ENCODE results near the gene PARP1. TPM values are rescaled to one million over a fixed set of nuclear protein-coding genes. Genes with fewer than 3 reads are reported as not detected.

Gene PARP1
- total and polyA plus RNA-seq, 12 donors = 15.3 to 150 (median 70.6) TPM

- no peak for DNase-seq
- no peak for TF ChIP-seq CTCF (IDR thresholded peaks at IDR 0.05)
- TF ChIP-seq POLR2A (IDR thresholded peaks at IDR 0.05) = no peak
- Histone ChIP-seq H3K4me3 (no peak overlapping the region), H3K27me3 (no peaks in the 10 kb centered on the region), H3K9me3 (replicated peaks in 1 of 3) (no peaks in the 10 kb centered on the region), H3K36me3 (replicated peaks in 1 of 2) (peaks cover 0 to 93% of the 10 kb centered on the region in 2 donors), H3K4me1 (replicated peaks in 1 of 2) (no peaks in the 10 kb centered on the region), H3K27ac (no peak overlapping the region)
- 83 to 90% (median 84%) methylated on average over 7 of the region's 7 CpGs for WGBS, 4 donors
- intact Hi-C loops (cut with DNase I) = no loop called here
Measured at GRCh38 chr1:226373376-226373775, 34.5 kb downstream of the PARP1 start.

DNA sequence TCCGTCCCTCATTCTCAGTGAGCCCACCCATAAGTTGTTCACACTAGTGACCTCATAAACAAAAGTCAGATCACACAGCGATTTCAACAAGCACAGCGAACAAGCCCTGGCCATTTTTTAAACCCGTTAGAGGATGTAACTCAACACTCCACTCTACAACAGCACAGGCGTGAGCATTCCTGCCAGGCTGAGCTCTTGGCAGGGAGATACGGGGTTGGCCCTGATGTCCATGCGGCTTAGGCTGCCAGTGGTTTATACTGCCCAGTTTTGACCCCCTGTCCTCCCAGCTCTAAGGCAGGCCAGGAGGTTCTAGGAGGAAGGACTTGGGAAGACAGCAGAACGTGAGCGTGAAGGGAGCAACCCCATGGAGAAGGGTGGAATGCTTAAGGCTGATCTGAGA, 35.0 kb downstream of the PARP1 start:
- H3K4me1 ChIP-seq (replicated peaks in 1 of 2) = no peaks in the 10 kb centered on the region
- WGBS, 4 donors = 96 to 98% (median 96%) methylated on average over 9 of the region's 9 CpGs
- H3K27me3 ChIP-seq = no peaks in the 10 kb centered on the region
- H3K4me3 ChIP-seq = no peak overlapping the region
- peaks cover 0 to 93% of the 10 kb centered on the region in 2 donors for H3K36me3 ChIP-seq (replicated peaks in 1 of 2)
- DNase-seq = no peak
- intact Hi-C loops (cut with DNase I) = no loop called here
- no peaks in the 10 kb centered on the region for H3K9me3 ChIP-seq (replicated peaks in 1 of 3)
- H3K27ac ChIP-seq = no peak overlapping the region
- TF ChIP-seq POLR2A (IDR thresholded peaks at IDR 0.05) (no peak), CTCF (IDR thresholded peaks at IDR 0.05) (no peak)

DNA sequence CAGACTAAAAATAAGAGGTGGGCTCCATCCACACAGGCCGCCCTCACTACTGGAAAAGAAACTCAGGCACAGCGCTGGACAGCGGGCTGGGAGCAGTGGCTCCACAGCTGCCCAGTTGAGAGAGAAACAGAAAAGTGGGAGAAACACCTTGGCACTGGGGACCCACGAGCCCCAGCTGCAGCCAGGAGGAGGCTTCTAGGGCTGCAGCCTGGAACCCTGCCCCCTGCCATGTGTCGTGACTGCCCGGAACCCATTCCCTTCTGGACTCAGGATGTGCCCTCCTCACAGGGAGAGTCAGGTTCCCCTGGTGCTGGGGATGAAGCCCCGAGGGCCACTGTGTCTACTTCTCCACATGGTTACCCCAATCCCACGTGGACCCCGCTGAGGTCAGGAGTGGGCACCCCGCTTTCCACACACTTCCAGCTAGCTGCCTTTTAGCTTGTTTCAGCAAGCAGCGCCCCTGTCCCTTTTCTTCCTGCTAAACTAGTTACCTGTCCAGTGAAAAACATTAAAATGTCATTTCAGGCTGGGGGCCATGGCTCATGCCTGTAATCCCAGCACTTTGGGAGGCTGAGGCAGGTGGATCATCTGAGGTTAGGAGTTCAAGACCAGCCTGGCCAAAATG, 35.9 kb downstream of the PARP1 start:
- Histone ChIP-seq H3K27ac (no peak overlapping the region), H3K27me3 (no peaks in the 10 kb centered on the region), H3K4me3 (no peak overlapping the region), H3K36me3 (replicated peaks in 1 of 2) (peaks cover 0 to 93% of the 10 kb centered on the region in 2 donors), H3K4me1 (replicated peaks in 1 of 2) (no peaks in the 10 kb centered on the region), H3K9me3 (replicated peaks in 1 of 3) (no peaks in the 10 kb centered on the region)
- DNase-seq = no peak
- TF ChIP-seq POLR2A (IDR thresholded peaks at IDR 0.05) = no peak
- no peak for TF ChIP-seq CTCF (IDR thresholded peaks at IDR 0.05)
- intact Hi-C loops (cut with DNase I) = no loop called here
- 94 to 97% (median 96%) methylated on average over 11 of the region's 11 CpGs for WGBS, 4 donors

DNA sequence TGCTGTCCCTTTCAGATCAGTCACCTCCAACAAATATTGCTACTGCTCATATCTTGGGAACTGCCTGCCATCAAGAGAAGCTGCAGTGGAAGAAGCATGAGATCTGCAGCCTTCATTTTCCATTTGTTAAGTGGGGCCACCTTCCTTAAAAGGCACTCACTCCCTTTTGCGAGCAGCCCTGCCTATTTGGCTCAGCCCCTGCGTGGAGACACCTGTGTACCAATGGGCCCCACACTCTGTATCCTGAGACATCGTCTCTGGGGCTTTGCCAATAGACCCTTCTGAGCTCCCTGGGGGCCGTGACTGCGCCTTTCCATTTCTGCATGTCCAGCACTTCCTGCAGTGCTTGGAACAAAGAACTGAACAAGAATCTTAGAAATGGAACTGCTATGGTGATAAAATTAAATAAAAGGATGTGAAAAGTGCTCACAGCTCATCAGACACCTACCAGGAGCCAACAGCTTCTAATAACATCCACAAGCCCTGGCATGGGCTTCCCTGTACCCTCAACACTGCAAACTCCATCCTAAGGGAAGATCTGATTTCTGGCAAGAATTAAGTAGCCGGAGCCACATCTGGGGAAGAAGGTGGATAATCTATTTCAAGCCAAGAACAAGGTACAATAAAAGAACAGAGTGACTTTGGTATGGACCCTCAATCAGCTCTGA, 36.7 kb downstream of the PARP1 start:
- Histone ChIP-seq H3K4me1 (replicated peaks in 1 of 2) (no peaks in the 10 kb centered on the region), H3K36me3 (replicated peaks in 1 of 2) (peaks cover 0 to 92% of the 10 kb centered on the region in 2 donors), H3K27me3 (no peaks in the 10 kb centered on the region), H3K27ac (no peak overlapping the region), H3K4me3 (no peak overlapping the region), H3K9me3 (replicated peaks in 1 of 3) (no peaks in the 10 kb centered on the region)
- TF ChIP-seq CTCF (IDR thresholded peaks at IDR 0.05) = no peak
- TF ChIP-seq POLR2A (IDR thresholded peaks at IDR 0.05) = no peak
- 92 to 97% (median 96%) methylated on average over 6 of the region's 6 CpGs for WGBS, 4 donors
- DNase-seq = no peak
- intact Hi-C loops (cut with DNase I) = no loop called here
